ENCODE results near the gene PHAF1.
A peak's percentile ranks its signal among the peaks of the same experiment; 100 is the strongest.

The PHAF1 gene

DNA sequence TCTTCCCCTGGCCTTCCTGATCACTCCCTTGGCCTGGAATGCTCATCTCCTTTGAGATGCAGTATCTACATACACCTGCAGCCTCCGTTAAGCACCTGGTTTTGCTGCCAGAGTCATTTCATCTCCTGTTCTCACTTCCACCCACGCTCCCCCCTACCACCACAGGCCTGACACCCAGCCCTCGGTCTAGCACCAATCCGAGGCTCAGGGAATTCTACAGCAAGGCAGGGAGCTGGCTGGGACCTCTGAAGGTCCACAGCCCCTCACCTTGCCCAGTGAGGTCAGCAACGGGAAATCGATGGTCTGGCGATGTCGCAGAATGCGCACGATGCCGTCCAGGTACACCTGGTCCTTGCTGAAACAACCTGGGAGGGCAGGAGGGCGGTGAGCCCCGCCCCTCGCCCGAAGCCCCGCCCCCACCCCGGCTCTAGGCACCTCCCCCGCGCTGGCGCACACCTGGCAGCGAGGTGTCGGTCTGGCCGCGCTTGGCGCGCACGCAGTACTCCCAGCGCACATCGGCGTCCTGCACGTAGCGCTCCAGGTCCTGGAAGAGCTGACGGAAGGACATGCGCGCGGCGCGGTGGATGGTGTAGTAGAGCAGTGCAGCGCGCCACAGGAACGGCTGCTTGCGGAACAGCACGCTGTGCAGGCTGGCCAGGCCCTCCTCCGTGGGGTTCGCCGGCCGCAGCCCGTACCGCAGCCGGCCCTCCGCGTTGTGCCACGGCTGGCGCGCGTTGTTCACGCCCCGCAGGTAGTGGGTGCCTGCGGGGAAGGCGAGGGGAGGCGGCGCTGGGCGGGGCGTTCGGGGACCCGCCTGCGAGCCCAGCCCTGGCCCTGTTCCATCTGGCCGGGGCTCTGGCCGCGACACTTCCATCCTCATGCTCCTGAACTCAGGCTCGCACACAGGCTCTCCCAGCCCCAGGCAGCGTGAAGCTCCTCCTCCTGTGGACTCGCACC is 68.3 kb downstream of the PHAF1 start:
- DNase-seq (ENCODE audit: insufficient read length, low spot score) (no peak), FAIRE-seq (peak; percentile 67)

- FAIRE-seq (no peak), DNase-seq (ENCODE audit: insufficient read length, low spot score) (no peak)
These were observed 69.8 kb downstream of the PHAF1 start for GRCh38 chr16:67179421-67180080.

DNA sequence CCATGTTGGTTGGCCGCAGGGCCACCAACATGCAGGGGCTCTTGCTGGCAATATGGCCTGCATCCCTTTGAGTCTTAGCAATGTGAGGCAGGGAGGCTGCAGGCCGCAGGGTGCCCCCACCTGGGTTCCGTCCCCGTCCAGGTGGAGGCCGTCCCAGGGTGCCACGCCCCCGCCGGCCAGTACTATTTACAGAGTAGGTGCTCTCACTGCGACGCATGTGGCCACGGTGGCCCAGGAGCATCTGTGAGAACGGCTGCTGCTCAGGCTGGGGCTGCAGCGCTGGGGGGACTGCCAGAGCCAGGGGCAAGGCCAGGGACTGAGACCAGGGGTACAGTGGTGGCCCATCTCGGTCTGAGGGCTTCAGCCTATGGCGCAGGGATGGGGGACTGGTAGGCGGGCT is 70.4 kb downstream of the PHAF1 start:
- DNase-seq (ENCODE audit: insufficient read length, low spot score): no peak
- peak; percentile 28 for FAIRE-seq

GRCh38 chr16:67181346-67181745 is 71.6 kb downstream of the PHAF1 start:
- FAIRE-seq (no peak), DNase-seq (ENCODE audit: insufficient read length, low spot score) (no peak)

- peak; percentile 26 for FAIRE-seq
- DNase-seq (ENCODE audit: insufficient read length, low spot score): no peak
These were observed 72.5 kb downstream of the PHAF1 start for GRCh38 chr16:67182288-67182687.

DNA sequence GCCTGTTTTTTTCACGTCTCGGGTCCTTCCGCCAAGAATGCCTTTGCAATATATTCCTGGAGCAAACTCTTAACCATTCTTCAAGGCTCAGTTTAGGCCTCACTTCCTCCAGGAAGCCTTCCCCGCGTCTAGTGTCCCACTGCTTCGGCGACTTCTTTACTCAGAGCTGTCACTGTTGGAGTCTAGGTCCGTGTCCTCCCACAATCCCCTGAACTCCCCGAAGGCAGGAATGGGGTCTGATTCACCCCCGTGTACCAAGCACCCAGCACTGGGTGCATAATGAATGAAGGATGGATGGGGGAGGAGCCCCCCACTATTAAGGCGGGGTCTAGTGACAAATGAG is 73.5 kb downstream of the PHAF1 start:
- no peak for FAIRE-seq
- no peak for DNase-seq (ENCODE audit: insufficient read length, low spot score)

GRCh38 chr16:67183627-67184452 is 74.1 kb downstream of the PHAF1 start, which contains the start of gene MATCAP1:
Gene MATCAP1 (minus strand): TSS chr16:67183963. CDS start chr16:67180610, 3,353 bp downstream.
- peak; percentile 99 for FAIRE-seq
- peak; percentile 99 for DNase-seq (ENCODE audit: insufficient read length, low spot score)

- DNase-seq (ENCODE audit: insufficient read length, low spot score) (no peak), FAIRE-seq (no peak)
These were observed 74.8 kb downstream of the PHAF1 start for GRCh38 chr16:67184453-67184994.

DNA sequence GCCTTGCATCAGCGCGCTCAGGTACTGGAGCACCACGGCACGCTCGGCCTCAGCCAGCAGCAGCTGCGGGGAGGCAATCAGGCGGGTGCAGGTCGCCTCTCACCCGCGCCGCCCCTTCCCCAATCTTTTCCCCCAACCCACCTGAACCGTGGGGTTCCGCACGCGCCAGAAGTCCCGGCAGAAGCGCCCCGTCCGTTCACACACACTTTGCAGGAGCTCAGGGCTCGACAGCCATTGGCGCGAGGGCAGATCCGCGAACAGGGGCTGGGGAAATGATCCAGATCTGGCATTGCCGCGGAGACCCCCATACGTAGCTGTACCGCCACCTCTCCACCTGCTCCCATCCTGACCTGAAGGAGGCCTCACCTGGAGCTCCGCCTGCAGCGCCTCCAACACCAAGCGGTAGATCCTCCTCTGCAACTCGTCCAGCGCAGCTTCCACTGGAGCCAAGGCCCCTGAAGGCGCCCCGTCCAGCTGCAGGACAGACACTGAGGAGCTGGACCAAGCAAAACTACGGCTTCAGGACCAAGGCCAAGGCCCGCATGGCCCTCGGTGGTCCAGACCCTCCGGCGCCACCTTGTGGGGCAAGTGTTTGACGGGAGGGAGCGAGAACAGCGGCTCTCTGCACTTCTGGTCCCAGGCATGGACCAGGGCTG is 75.4 kb downstream of the PHAF1 start:
- FAIRE-seq: peak; percentile 98
- DNase-seq (ENCODE audit: insufficient read length, low spot score): peak; percentile 79

DNA sequence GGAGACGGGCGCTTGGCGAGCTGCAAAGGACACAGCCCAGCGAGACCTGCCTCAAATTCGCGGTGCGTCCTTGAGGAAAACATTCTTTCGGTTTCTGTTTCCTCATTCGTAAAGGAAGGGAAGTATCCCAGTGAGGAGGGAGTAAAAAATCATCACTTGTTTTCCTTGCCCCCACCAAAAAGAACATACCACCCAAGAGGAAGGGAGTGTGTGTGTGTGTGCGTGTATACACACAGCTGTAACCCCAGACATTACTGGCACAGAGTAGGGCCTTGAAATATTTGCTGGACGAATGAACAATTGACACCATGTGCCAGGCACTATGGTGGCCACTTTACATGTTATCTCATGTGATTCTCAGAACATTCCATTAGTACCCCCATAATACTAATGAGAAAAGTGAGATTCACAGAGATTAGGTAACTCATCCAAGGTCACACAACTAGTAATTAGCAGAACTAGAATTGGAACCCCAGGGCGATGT is 76.0 kb downstream of the PHAF1 start:
- no peak for DNase-seq (ENCODE audit: insufficient read length, low spot score)
- no peak for FAIRE-seq

- DNase-seq (ENCODE audit: insufficient read length, low spot score) (no peak), FAIRE-seq (peak; percentile 84)
These were observed 76.8 kb downstream of the PHAF1 start for GRCh38 chr16:67186550-67186950.

DNA sequence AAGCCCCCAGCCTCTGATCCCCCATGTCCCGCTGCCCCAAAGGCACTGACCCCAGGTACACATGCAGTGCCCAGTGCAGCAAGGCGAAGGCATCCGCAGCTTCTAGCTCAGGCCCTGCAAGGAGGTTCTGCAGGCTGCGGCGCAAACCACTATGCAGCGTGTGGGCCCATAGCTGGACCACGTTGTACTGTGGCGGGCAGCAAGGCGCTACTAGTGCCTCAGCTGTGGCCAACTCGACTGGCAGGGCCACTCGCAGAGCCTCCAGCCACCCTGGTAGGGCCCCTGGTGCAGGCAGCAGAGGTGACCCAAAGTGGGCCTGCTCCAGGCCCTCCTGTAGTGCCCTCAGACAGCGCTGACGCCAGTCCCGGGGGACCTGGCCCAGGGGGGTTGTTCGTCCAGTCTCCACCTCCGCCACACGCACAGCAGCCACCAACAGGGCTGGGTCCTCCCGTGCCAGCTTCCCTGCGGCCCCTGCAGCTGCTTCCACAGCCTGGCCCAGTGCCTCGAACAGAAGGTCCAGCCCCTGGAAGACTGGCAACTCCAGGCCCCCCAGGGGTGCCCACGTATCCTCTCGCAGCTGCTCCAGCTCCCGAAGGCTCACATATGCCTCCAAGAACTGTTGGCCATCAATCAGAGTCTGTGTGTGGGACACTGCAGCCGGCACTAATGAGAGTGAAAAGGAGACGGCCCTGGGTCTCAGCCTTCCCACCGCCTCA is 77.6 kb downstream of the PHAF1 start:
- no peak for DNase-seq (ENCODE audit: insufficient read length, low spot score)
- FAIRE-seq: no peak

GRCh38 chr16:67188323-67188722 is 78.6 kb downstream of the PHAF1 start:
- FAIRE-seq (no peak), DNase-seq (ENCODE audit: insufficient read length, low spot score) (no peak)

GRCh38 chr16:67188798-67189197 is 79.1 kb downstream of the PHAF1 start:
- FAIRE-seq (no peak), DNase-seq (ENCODE audit: insufficient read length, low spot score) (no peak)

DNA sequence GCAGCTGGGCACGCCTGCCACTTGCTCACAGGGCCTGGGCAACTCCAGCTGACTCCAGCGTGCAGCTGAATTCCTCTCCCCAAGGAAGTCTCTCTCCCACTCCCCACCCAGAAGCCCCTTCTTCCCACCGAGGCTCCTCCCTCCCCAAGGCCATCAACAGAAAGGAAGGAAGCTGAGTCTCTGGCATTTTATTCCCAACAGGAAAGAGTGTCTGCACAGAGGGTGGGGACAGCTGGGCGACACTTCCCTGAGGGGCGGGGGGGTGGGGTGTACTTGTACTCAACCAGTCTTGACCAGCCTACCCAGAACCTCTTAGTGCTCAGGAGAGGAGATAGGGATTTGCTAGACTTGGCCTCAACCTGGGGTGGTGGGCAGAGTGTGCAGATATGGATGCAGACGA is 80.3 kb downstream of the PHAF1 start, which contains the start of gene EXOC3L1:
TSS of gene EXOC3L1 (minus strand) at position 96 of the 400 bp plus-strand sequence. CDS start 460 bp downstream, outside the sequence.
- DNase-seq (ENCODE audit: insufficient read length, low spot score) (no peak), FAIRE-seq (no peak)

DNA sequence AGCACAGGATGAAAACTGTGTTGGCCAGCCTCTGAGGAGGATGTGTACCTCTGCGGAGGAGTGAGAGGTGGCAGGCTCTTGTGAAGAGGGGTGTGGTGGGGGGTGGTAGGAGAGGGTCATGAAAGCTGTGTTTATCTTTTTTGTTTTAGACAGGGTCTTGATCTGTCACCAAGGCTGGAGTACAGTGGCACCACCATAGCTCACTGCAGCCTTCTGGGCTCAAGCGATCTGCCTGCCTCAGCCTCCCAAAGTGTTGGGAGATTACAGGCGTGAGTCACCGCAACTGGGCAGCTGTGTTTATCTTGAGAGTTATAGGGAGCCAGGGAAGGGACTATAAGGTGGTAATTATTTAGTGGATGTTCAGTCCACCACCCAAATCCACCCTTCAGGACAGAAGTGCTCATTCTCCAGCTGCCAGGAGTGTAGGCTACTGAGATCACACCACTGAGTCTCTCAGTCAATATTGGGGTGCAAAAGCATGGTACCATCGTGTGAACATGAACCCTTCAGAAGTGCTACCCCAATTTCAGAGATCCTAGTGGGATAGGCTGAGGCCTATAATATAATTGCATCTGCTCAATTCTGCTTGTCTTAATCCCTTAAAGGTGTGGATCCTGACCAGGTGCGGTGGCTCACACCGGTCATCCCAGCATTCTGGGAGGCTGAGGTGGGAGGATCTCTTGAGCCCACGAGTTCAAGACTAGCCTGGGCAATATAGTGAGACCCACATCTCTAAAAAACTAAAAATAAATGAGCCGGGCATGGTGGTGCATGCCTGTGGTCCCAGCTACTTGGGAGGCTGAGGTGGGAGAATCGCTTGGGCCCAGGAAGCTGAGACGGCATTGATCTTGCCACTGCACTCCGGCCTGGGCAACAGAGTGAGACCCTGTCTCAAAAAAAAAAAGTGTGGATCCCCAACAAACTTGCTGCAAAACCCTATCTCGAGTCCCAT is 81.0 kb downstream of the PHAF1 start:
- FAIRE-seq: no peak

GRCh38 chr16:67191411-67191994 is 81.8 kb downstream of the PHAF1 start:
- DNase-seq (ENCODE audit: insufficient read length, low spot score) (no peak), FAIRE-seq (peak; percentile 77)

More for the DNA sequence above, 81.0 kb downstream of the PHAF1 start:
- DNase-seq (ENCODE audit: insufficient read length, low spot score): no peak
